OCI-LY3 (cell line): ENCODE results near the gene SLC12A1.

ENCODE experiments used
- CTCF ChIP-seq: fragments of 200-600, 300-600 bp; sonication (generic); IDR thresholded peaks from 2 replicates; pipeline ENCODE4 v1.5.1; 2014; ENCODE audit warnings: antibody characterized with exemption, low read length, low read depth
- EZH2phosphoT487 ChIP-seq: fragments of 200-600 bp; shearing (Covaris generic); IDR thresholded peaks from 2 replicates; pipeline ENCODE4 v1.6.1; 2018; ENCODE audit warnings: antibody characterized with exemption, mixed run types, low read depth

GRCh38 chr15:48306639-48307038 is 100.5 kb downstream of the SLC12A1 start:
- TF ChIP-seq CTCF: no peak
- no peak for TF ChIP-seq EZH2phosphoT487
